Keratinocyte (primary cell): ENCODE results near the gene GASK1A. TPM values are rescaled to one million over a fixed set of nuclear protein-coding genes. Genes with fewer than 3 reads are reported as not detected.

Experiments used
- DNase-seq: peaks from one replicate; pipeline ENCODE4 v3.0.0-alpha.2; 2011; ENCODE audit warnings: low read depth, missing footprints, low spot score
- FAIRE-seq: peaks from 2 replicates; lab custom pipeline; 2011; peaks lifted over from hg19 to GRCh38; lab: Jason Lieb, UNC
- H2AFZ ChIP-seq: 2 replicates; pipeline ENCODE4 v1.6.0; 2012; ENCODE audit warnings: low read length, control low read depth, inconsistent platforms; ENCODE audit not compliant: control insufficient read depth
- H3K27ac ChIP-seq: 2 replicates; pipeline ENCODE4 v1.5.1; 2011; ENCODE audit warnings: low read length; ENCODE audit not compliant: control insufficient read depth, insufficient read depth
- H3K27me3 ChIP-seq: 3 replicates; pipeline ENCODE4 v1.6.0; 2011; ENCODE audit warnings: low read length; ENCODE audit not compliant: control insufficient read depth, insufficient read depth; ENCODE audit errors: extremely low read depth
- H3K36me3 ChIP-seq, 2 experiments: 2 replicates in 1 of 2; 3 replicates in 1 of 2; pipeline ENCODE4 v1.5.1; 2011; ENCODE audit warnings: low read length in 2 of 2, mild to moderate bottlenecking in 1 of 2; ENCODE audit not compliant: control insufficient read depth in 2 of 2, insufficient read depth in 2 of 2; ENCODE audit errors: extremely low read depth in 1 of 2
- H3K4me1 ChIP-seq: 3 replicates; pipeline ENCODE4 v1.5.1; 2011; ENCODE audit warnings: low read length; ENCODE audit not compliant: control insufficient read depth, insufficient read depth; ENCODE audit errors: extremely low read depth
- H3K4me2 ChIP-seq: 3 replicates; pipeline ENCODE4 v1.6.0; 2011; ENCODE audit warnings: low read depth, low read length; ENCODE audit not compliant: control insufficient read depth, insufficient read depth; ENCODE audit errors: extremely low read depth
- H3K4me3 ChIP-seq, 3 experiments: fragments of 200-600 bp in 1 of 3; sonication (generic) in 1 of 3; 2 replicates in 2 of 3; 3 replicates in 1 of 3; pipeline ENCODE4 v1.5.1; 2011 to 2016; ENCODE audit warnings: low read length in 3 of 3, mild to moderate bottlenecking in 3 of 3, control low read depth in 2 of 3, inconsistent platforms in 1 of 3, low read depth in 1 of 3, mixed read lengths in 1 of 3, mixed run types in 1 of 3, moderate library complexity in 1 of 3; ENCODE audit not compliant: control insufficient read depth in 2 of 3, insufficient read depth in 2 of 3; ENCODE audit errors: extremely low read depth in 1 of 3
- H3K79me2 ChIP-seq: 2 replicates; pipeline ENCODE4 v1.6.0; 2012; ENCODE audit warnings: low read length; ENCODE audit not compliant: control insufficient read depth, insufficient read depth
- H3K9ac ChIP-seq: 3 replicates; pipeline ENCODE4 v1.6.0; 2011; ENCODE audit warnings: low read length; ENCODE audit not compliant: control insufficient read depth, insufficient read depth; ENCODE audit errors: extremely low read depth
- H3K9me1 ChIP-seq: 3 replicates; pipeline ENCODE4 v1.6.0; 2011; ENCODE audit warnings: low read length; ENCODE audit not compliant: control insufficient read depth, insufficient read depth; ENCODE audit errors: extremely low read depth
- H3K9me3 ChIP-seq: 2 replicates; pipeline ENCODE4 v1.5.1; 2012; ENCODE audit warnings: low read depth, low read length; ENCODE audit not compliant: control insufficient read depth
- H4K20me1 ChIP-seq: 3 replicates; pipeline ENCODE4 v1.6.0; 2011; ENCODE audit warnings: low read length; ENCODE audit not compliant: control insufficient read depth, insufficient read depth; ENCODE audit errors: extremely low read depth
- EZH2 ChIP-seq: IDR thresholded peaks from one replicate; pipeline ENCODE4 v1.6.1; 2012; ENCODE audit warnings: inconsistent platforms, mild to moderate bottlenecking, low read length, moderate library complexity
- dilution Hi-C: fragments of 300-500 bp; cut with MboI; formaldehyde crosslinking; loops from one replicate; pipeline ENCODE4 v1.7.0; 2020; ENCODE audit warnings: low sequenced_read_pairs; ENCODE audit not compliant: extremely low pct_ligation_motif_present
- polyA plus RNA-seq, 5 experiments: library from polyadenylated mRNA; depleted of rRNA in 3 of 5; stranded (reverse) in 3 of 5; stranded (forward) in 1 of 5; unstranded in 1 of 5; fragments of >200 nt; gene quantifications; 1 replicate in 1 of 5; 2 replicates in 3 of 5; 3 replicates in 1 of 5; pipeline versions ENCODE4 v1.2.1 to v1.2.3, GENCODE V29; 2011 to 2012; ENCODE audit warnings: missing spikeins in 2 of 5, low read depth in 1 of 5, low replicate concordance in 1 of 5
- TF ChIP-seq, protein P1 (sequence below), 3 experiments: IDR thresholded peaks in 1 of 3; conservative IDR thresholded peaks in 1 of 3; optimal IDR thresholded peaks in 1 of 3; 2 replicates in 2 of 3; 3 replicates in 1 of 3; pipeline versions ENCODE3 to v1.5.1; 2011; ENCODE audit warnings: low read length in 3 of 3, mild to moderate bottlenecking in 3 of 3, moderate library complexity in 2 of 3, control low read depth in 1 of 3, inconsistent platforms in 1 of 3; ENCODE audit not compliant: insufficient read depth in 2 of 3; ENCODE audit errors: extremely low read depth in 1 of 3

GASK1A gene
- polyA plus RNA-seq, 1 donor (not counting 4 experiments of a cell fraction or from before 2014, with no cell fraction given) = 0.30 TPM

DNA sequence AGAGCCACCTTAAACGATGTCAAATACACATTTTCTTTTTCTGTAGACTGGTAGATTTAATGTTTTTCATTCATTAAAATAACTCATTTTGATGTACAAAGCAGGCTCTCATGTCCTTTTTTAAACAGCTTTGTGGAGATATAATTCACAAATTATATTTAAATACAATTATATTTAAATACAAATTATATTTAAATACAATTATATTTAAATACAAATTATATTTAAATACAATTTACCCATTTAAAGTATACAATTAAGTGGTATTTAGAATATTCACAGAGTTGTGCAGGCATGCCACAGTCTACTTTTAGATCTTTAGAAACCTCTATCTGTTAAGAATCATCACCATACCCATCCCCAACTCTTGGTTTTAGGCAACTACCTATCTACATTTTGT is 36.4 kb upstream of the GASK1A start:
- H3K4me3 ChIP-seq = no peak overlapping the region
- no peaks in the 10 kb centered on the region for H3K36me3 ChIP-seq
- no peaks in the 10 kb centered on the region for H3K4me1 ChIP-seq
- FAIRE-seq = no peak
- H3K9me1 ChIP-seq = no peaks in the 10 kb centered on the region
- H4K20me1 ChIP-seq = no peaks in the 10 kb centered on the region
- H3K9me3 ChIP-seq = no peaks in the 10 kb centered on the region
- H2AFZ ChIP-seq = no peak overlapping the region
- H3K27ac ChIP-seq = no peak overlapping the region
- H3K27me3 ChIP-seq = no peaks in the 10 kb centered on the region
- no peak for TF ChIP-seq EZH2
- TF ChIP-seq, protein P1, sequence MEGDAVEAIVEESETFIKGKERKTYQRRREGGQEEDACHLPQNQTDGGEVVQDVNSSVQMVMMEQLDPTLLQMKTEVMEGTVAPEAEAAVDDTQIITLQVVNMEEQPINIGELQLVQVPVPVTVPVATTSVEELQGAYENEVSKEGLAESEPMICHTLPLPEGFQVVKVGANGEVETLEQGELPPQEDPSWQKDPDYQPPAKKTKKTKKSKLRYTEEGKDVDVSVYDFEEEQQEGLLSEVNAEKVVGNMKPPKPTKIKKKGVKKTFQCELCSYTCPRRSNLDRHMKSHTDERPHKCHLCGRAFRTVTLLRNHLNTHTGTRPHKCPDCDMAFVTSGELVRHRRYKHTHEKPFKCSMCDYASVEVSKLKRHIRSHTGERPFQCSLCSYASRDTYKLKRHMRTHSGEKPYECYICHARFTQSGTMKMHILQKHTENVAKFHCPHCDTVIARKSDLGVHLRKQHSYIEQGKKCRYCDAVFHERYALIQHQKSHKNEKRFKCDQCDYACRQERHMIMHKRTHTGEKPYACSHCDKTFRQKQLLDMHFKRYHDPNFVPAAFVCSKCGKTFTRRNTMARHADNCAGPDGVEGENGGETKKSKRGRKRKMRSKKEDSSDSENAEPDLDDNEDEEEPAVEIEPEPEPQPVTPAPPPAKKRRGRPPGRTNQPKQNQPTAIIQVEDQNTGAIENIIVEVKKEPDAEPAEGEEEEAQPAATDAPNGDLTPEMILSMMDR (optimal IDR thresholded peaks at IDR 0.05 in 1 of 3, IDR thresholded peaks at IDR 0.05 in 1 of 3, conservative IDR thresholded peaks at IDR 0.05 in 1 of 3; ENCODE audit: extremely low read depth in 1 of 3, insufficient read depth in 2 of 3, low read length in 3 of 3) = no peak
- no peaks in the 10 kb centered on the region for H3K79me2 ChIP-seq
- DNase-seq = no peak
- no peak overlapping the region for H3K4me2 ChIP-seq
- dilution Hi-C loops = no loop called here
- H3K9ac ChIP-seq = no peak overlapping the region

DNA sequence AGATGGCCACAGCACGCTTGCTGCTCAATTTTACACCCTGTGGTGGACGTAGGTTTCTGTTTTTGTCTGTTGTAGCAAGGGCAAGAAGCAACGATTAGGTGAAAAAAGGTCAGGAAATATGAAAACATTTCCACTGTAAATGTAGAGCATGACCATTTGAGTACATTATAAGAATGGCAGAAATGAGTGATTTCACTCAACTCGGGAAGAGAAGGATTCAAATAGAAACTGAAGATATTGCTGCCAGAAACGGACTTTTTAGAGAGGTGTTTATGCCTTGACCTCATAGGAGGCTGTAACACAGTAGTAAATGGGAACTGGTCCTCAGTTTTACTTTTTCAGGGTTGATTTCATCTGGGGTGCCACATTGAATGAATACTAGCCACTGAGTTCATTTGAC is 33.1 kb upstream of the GASK1A start:
- no peak for FAIRE-seq

More for the DNA sequence above, 33.1 kb upstream of the GASK1A start:
- H3K9ac ChIP-seq = no peak overlapping the region
- TF ChIP-seq, protein P1 (optimal IDR thresholded peaks at IDR 0.05 in 1 of 3, IDR thresholded peaks at IDR 0.05 in 1 of 3, conservative IDR thresholded peaks at IDR 0.05 in 1 of 3; ENCODE audit: extremely low read depth in 1 of 3, insufficient read depth in 2 of 3, low read length in 3 of 3) = no peak
- H3K9me3 ChIP-seq = no peaks in the 10 kb centered on the region
- no peaks in the 10 kb centered on the region for H3K4me1 ChIP-seq
- no peaks in the 10 kb centered on the region for H3K79me2 ChIP-seq
- dilution Hi-C loops = no loop called here
- H3K27ac ChIP-seq = no peak overlapping the region
- H3K36me3 ChIP-seq = no peaks in the 10 kb centered on the region
- DNase-seq = no peak
- no peak overlapping the region for H3K4me3 ChIP-seq
- H4K20me1 ChIP-seq = no peaks in the 10 kb centered on the region
- no peak overlapping the region for H2AFZ ChIP-seq
- no peaks in the 10 kb centered on the region for H3K9me1 ChIP-seq
- no peak overlapping the region for H3K4me2 ChIP-seq
- no peaks in the 10 kb centered on the region for H3K27me3 ChIP-seq
